Measurements from ENCODE around the gene PDE1C.

PDE1C gene

GRCh38 chr7:31979690-31980330, 90.4 kb downstream of the PDE1C start:
- TF ChIP-seq CTCF (IDR thresholded peaks at IDR 0.05; ENCODE audit: low read depth, low read length) (no peak), EZH2phosphoT487 (IDR thresholded peaks at IDR 0.05; ENCODE audit: low read depth) (no peak)
- Histone ChIP-seq H4K20me1 (ENCODE audit: insufficient read depth, low read length) (no peaks in the 10 kb centered on the region), H3K27ac (ENCODE audit: low read length) (no peak overlapping the region), H2AFZ (ENCODE audit: low read depth, low read length) (no peak overlapping the region), H3K4me3 (ENCODE audit: low read length) (no peak overlapping the region), H3K27me3 (ENCODE audit: low read depth, low read length) (no peaks in the 10 kb centered on the region), H3K9ac (ENCODE audit: low read length) (no peak overlapping the region), H3K4me2 (ENCODE audit: low read length) (no peak overlapping the region), H3K4me1 (ENCODE audit: low read length) (no peaks in the 10 kb centered on the region), H3K79me2 (ENCODE audit: low read length) (no peaks in the 10 kb centered on the region), H3K36me3 (replicated peaks; ENCODE audit: low read depth, low read length) (no peaks in the 10 kb centered on the region), H3K9me3 (ENCODE audit: insufficient read depth, low read length) (no peaks in the 10 kb centered on the region)

GRCh38 chr7:31975546-31975945, 94.7 kb downstream of the PDE1C start:
- H4K20me1 ChIP-seq (ENCODE audit: insufficient read depth, low read length): no peaks in the 10 kb centered on the region
- H3K79me2 ChIP-seq (ENCODE audit: low read length): no peaks in the 10 kb centered on the region
- H3K4me2 ChIP-seq (ENCODE audit: low read length): no peak overlapping the region
- no peaks in the 10 kb centered on the region for H3K4me1 ChIP-seq (ENCODE audit: low read length)
- H3K4me3 ChIP-seq (ENCODE audit: low read length): no peak overlapping the region
- no peak overlapping the region for H3K27ac ChIP-seq (ENCODE audit: low read length)
- no peaks in the 10 kb centered on the region for H3K27me3 ChIP-seq (ENCODE audit: low read depth, low read length)
- no peak overlapping the region for H3K9ac ChIP-seq (ENCODE audit: low read length)
- H3K9me3 ChIP-seq (ENCODE audit: insufficient read depth, low read length): no peaks in the 10 kb centered on the region
- H2AFZ ChIP-seq (ENCODE audit: low read depth, low read length): no peak overlapping the region
- H3K36me3 ChIP-seq (replicated peaks; ENCODE audit: low read depth, low read length): no peaks in the 10 kb centered on the region
- no peak for TF ChIP-seq CTCF (IDR thresholded peaks at IDR 0.05; ENCODE audit: low read depth, low read length)
- TF ChIP-seq EZH2phosphoT487 (IDR thresholded peaks at IDR 0.05; ENCODE audit: low read depth): no peak

GRCh38 chr7:31974351-31974750, 95.9 kb downstream of the PDE1C start:
- Histone ChIP-seq H3K36me3 (replicated peaks; ENCODE audit: low read depth, low read length) (no peaks in the 10 kb centered on the region), H3K4me2 (ENCODE audit: low read length) (no peak overlapping the region), H3K9ac (ENCODE audit: low read length) (no peak overlapping the region), H3K9me3 (ENCODE audit: insufficient read depth, low read length) (no peaks in the 10 kb centered on the region), H4K20me1 (ENCODE audit: insufficient read depth, low read length) (no peaks in the 10 kb centered on the region), H3K4me3 (ENCODE audit: low read length) (no peak overlapping the region), H2AFZ (ENCODE audit: low read depth, low read length) (no peak overlapping the region), H3K27me3 (ENCODE audit: low read depth, low read length) (no peaks in the 10 kb centered on the region), H3K79me2 (ENCODE audit: low read length) (no peaks in the 10 kb centered on the region), H3K4me1 (ENCODE audit: low read length) (no peaks in the 10 kb centered on the region), H3K27ac (ENCODE audit: low read length) (no peak overlapping the region)
- TF ChIP-seq CTCF (IDR thresholded peaks at IDR 0.05; ENCODE audit: low read depth, low read length) (no peak), EZH2phosphoT487 (IDR thresholded peaks at IDR 0.05; ENCODE audit: low read depth) (no peak)

- TF ChIP-seq EZH2phosphoT487 (IDR thresholded peaks at IDR 0.05; ENCODE audit: low read depth) (no peak), CTCF (IDR thresholded peaks at IDR 0.05; ENCODE audit: low read depth, low read length) (no peak)
- Histone ChIP-seq H4K20me1 (ENCODE audit: insufficient read depth, low read length) (no peaks in the 10 kb centered on the region), H3K36me3 (replicated peaks; ENCODE audit: low read depth, low read length) (no peaks in the 10 kb centered on the region), H3K27ac (ENCODE audit: low read length) (no peak overlapping the region), H3K9me3 (ENCODE audit: insufficient read depth, low read length) (no peaks in the 10 kb centered on the region), H3K4me1 (ENCODE audit: low read length) (no peaks in the 10 kb centered on the region), H3K4me3 (ENCODE audit: low read length) (no peak overlapping the region), H2AFZ (ENCODE audit: low read depth, low read length) (no peak overlapping the region), H3K27me3 (ENCODE audit: low read depth, low read length) (no peaks in the 10 kb centered on the region), H3K4me2 (ENCODE audit: low read length) (no peak overlapping the region), H3K79me2 (ENCODE audit: low read length) (no peaks in the 10 kb centered on the region), H3K9ac (ENCODE audit: low read length) (no peak overlapping the region)
Observed at GRCh38 chr7:31971049-31971667, 99.0 kb downstream of the PDE1C start.

Data from OCI-LY3 (cell line).